ENCODE measurements around the gene AP3B1.
A peak's percentile ranks its signal among the peaks of the same experiment; 100 is the strongest.

Gene AP3B1, protein sequence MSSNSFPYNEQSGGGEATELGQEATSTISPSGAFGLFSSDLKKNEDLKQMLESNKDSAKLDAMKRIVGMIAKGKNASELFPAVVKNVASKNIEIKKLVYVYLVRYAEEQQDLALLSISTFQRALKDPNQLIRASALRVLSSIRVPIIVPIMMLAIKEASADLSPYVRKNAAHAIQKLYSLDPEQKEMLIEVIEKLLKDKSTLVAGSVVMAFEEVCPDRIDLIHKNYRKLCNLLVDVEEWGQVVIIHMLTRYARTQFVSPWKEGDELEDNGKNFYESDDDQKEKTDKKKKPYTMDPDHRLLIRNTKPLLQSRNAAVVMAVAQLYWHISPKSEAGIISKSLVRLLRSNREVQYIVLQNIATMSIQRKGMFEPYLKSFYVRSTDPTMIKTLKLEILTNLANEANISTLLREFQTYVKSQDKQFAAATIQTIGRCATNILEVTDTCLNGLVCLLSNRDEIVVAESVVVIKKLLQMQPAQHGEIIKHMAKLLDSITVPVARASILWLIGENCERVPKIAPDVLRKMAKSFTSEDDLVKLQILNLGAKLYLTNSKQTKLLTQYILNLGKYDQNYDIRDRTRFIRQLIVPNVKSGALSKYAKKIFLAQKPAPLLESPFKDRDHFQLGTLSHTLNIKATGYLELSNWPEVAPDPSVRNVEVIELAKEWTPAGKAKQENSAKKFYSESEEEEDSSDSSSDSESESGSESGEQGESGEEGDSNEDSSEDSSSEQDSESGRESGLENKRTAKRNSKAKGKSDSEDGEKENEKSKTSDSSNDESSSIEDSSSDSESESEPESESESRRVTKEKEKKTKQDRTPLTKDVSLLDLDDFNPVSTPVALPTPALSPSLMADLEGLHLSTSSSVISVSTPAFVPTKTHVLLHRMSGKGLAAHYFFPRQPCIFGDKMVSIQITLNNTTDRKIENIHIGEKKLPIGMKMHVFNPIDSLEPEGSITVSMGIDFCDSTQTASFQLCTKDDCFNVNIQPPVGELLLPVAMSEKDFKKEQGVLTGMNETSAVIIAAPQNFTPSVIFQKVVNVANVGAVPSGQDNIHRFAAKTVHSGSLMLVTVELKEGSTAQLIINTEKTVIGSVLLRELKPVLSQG

DNA sequence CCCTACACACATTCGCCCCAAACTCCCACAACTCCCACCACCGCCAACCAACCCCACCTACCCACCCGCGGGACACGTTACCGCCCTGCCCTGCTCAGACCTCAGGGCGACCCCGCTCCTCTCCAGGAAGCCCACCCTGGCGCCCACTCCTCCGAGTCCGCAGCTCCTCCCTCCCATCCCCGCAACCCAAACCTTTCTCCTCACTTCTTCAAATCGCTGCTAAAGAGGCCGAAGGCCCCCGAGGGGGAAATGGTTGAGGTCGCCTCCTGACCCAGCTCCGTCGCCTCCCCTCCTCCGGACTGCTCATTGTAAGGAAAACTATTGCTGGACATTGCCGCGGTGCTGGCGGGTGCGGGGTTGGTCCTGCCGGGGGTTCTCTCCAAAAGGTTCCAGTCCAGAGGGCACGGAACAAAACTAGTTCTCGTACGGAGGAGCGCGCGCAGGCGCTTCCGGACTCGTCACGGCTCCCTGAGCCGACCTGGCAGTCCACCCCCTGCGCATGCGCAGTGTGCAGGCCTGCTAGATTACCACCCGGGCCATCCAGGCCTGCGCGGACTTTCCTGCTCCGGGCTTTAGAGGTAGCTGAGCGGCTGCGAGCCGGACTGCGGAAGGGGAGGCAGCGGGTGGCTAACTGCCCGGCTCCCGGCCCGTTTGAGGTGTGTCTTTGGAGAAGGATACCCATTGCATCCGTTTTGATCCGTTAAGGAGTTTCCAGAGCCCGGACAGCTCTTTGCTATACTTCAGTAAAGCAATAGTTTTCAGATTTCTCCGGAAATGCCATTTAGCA, at the start of gene AP3B1:
TSS of gene AP3B1 (minus strand) at position 451 of the 787 bp plus-strand sequence. CDS start at position 332, 119 bp downstream.
- DNase-seq (ENCODE audit: low read depth) = peak; percentile 99

DNA sequence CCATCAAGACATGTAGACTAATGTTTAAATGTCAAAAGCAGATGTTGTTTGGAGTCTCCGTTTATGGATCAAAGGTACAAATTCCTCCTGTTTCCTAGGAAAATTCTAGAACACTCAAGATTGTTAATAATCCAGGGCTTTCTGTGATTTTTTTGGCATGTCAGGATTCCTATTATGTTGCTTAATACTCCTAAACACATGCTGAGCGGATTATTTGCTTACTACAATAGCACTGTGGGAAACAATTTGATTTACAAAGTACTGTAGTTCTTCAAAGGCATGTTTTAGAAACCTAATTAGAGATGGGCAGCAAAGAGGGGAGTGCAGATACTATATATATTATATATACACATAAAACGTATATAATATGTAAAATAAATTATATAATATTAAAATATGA, 46.9 kb upstream of the AP3B1 start:
- no peak for DNase-seq (ENCODE audit: low read depth)

DNA sequence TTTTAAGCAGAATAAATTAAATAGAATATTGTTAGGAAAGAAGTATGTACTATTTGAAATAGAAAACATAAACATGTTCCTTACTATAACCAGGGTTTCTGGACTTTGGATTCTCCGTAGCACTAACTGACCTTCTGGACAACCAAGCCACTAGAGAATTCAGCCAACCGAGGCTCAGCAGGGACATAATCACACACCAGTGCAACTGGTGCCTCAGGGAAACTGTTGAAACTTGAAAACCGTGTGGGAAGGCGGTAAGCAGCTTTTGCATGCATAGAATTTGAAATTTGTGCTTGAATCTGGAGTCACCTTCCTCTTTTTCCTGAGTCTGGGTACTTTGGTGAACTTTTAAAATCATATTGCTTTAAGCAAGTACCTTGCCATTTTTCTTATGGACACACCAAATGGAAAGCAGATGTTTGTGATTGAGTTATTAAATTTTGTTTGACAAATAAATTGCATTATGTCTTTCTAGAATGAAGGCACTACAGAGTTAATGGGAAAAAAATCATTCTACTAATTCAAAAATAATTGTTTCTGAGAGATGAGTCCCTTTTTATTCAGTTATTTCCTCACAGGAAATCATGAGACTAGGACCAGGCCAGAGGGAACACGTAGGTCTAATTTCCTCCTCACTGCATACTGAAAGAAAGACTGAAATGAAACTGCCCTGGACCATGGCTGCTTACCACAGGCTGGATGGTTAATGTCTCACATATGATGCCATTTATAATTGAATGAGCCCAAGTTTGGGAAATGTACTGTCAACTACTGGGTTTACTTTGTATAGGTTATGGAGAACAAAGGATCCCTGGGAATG, 45.3 kb upstream of the AP3B1 start:
- DNase-seq (ENCODE audit: low read depth) = no peak

DNA sequence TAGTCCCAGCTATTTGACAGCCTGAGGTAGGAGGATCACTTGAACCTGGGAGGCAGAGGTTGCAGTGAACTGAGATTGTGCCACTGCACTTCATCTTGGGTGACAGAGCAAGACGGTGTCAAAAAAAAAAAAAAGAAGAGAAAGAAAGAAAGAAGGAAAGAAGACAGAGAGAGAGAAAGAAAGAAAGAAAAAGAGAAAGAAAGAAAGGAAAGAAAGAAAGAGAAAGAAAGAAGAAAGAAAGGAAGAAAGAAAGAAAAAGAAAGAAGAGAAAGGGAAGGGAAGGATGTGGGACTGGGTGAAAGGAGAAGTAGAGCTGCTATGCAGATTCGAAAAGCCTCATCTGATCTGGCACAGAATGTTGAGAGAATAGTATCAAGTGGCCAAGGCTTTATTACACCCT, 42.2 kb upstream of the AP3B1 start:
- DNase-seq (ENCODE audit: low read depth) = no peak

DNA sequence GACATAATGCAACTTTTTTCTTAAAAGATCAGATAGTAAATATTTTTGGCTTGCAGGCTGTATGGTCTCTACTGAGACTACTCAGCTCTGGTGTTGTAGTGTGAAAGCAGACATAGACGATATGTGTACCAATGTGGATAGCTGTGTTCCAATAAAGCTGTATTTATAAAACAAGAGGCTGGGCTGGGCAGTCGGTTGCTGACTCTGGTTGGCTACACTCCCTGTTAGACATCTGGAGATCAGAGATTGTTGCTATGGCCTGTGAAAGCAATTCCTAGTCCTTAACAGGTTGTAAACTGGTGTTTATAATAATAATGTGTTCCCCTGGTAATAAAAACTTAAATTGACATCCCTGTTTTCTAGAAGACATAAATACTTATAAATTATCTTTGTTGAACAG, 41.5 kb upstream of the AP3B1 start:
- no peak for DNase-seq (ENCODE audit: low read depth)

DNA sequence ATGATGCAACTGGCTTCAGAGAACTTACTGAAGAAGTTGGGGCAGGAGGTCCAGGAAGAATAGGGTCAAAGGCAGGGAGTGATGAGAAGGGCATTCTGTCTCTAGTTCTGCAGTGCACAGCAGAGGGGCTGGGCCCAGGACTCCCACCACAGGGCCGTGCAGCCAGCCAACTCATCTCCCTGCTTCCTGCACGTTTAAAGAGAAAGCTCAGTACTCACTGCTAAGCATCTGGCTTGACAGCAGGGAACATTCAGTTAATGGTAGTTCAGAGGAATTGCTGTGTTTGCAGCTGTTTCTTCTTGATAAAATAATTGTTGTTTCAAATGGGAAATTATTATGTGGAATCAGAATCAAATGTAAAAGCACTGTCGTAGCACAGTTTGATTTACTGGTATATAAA, 40.3 kb upstream of the AP3B1 start:
- DNase-seq (ENCODE audit: low read depth) = no peak

DNA sequence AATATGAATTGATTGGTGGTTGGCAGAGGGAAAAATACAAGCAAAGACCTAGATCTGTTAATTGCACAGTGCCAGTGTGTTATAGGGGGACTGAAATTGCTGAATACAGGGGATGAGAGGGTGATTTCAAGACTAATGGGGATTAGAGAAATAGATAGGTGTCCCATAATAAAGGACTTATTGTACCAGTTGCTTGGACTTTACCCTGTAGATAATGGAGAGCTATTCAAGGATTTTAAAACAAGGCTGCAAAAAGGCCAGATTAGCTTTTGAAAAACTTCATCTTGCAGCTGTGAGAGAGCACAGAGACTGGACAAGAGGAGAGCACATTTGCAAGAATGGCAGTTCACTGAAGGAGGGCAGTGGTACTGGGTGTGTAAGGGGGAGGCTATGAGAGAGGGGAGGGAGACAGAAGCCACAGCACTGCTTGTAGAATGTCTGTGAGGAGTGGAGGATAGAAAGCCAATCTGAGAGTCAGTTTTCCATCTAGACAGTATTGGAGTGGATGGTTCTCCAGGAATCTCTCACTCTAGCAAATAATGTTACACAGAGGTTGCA, 37.1 kb upstream of the AP3B1 start:
- DNase-seq (ENCODE audit: low read depth) = no peak

DNA sequence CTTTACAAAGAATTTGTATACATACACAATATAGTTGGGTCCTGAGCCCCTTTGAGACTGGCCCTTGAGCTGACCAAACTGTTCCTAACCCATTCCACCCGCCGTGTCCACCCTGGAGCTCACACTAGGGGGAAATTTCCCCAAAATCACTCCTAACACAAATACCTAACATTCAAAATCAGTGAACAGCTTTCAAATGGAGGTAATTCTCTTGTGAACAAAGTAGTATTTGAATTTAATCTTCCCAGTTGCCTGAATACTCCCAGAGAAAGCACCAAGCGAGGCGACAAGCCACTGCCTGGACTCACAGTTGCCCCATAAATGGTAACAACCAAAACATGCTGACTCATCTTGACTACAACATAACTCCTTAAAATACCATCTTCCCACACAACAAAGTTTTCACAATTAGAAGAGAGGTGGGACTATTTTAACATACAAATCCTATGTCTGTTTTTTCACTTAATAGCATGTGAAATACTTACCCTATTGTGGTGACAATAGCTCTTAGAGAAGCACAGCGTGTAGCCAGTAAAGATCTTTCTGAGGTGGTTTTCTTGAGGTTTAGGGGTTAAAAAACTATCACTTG, 34.2 kb upstream of the AP3B1 start:
- DNase-seq (ENCODE audit: low read depth) = no peak

DNA sequence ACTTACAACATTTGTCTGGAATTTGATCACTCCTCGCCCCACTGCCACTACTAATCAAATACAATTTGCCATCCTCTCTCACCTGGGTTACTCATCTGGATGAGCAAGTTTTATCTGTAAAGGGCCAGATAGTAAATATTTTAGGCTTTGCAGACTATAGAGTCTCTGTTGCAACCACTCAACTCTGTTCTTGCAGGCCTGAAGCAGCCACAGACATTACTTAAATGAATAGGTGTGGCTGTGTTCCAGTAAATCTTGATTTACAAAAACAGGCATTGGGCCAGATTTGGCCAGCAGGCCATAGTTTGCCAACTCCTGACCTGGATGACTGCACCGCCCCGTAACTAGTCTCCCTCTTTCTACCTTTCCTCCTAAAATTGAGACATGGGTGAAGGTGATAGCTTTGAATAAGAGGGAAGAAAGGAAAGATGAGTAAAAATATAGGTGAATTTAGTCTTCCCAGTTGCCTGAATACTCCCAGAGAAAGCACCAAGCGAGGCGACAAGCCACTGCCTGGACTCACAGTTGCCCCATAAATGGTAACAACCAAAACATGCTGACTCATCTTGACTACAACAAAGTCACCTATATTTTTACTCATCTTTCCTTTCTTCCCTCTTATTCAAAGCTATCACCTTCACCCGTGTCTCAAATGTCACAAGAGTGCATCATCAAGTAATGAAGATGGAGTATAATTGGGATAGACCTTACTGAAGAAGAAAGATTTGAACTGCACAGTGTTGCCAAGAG, 33.4 kb upstream of the AP3B1 start:
- no peak for DNase-seq (ENCODE audit: low read depth)

DNA sequence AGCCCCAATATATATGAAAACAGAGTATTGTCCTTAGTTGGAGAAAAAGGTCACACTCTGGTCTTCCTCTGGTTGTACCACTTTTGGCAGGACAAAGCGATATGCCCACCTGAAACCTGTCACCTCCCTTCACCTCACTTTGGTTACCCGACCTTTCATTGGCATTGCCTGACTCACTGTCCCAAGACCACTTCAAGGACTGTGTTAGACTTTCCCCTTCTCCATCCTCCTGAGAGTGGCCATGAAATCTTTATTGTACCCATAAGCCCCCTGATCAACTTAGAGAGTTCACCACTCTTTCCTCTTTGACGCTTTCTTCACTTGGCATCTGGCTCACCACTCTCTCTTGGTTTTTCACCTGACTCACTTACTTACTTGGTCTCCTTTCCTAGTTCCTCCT, 32.4 kb upstream of the AP3B1 start:
- no peak for DNase-seq (ENCODE audit: low read depth)

DNA sequence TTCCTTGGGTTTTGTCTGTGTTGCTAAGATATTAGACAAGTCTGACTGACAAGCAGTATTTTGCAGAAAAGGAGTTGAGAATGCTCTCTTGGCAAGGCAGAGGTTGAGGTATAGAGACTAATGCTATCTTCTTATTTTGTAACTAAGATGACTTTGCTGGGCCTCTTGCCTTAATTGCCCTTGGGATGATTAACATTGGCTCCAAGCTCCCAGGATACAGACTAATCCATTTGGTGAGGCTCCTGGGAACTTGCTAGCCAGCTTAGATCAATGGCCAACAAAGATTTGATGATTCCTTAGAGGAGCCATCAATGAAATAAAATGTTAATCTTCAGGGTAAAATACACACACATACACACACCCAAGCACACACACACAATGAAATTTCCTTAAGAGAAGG, 28.7 kb upstream of the AP3B1 start:
- no peak for DNase-seq (ENCODE audit: low read depth)

DNA sequence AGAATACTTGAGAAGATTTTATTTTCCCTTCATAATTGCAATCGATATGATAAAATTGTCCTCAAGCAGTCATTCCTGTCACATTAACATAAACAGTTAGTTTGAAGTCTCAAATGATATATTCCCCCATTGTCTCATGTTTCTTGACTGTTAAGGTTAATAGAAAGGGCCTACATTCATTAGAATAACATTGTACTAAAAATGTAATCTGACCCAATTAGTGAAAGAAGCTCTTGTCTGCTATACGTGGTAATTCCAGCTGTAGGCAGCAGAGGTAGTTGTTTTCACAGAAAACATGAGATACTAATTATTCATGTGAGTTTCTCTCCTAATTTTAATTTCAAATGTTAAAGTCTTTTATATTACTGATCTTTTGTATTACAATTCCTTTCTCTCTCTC, 25.9 kb upstream of the AP3B1 start:
- DNase-seq (ENCODE audit: low read depth) = peak; percentile 61

DNA sequence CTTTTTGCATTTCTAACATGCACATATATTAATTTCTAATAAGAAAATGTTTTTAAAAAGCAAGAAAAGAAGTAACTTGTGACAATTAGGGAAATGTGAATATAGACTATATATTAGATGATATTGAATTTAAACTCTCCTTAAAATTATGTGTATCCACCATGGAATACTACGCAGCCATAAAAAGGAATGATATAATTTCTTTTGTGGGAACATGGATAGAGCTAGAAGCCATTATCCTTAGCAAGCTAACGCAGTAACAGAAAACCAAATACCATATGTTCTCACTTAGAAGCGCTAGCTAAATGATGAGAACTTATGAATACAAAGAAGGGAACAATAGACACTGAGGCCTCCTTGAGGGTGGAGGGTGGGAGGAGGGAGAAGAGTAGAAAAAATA, 23.8 kb upstream of the AP3B1 start:
- no peak for DNase-seq (ENCODE audit: low read depth)

DNA sequence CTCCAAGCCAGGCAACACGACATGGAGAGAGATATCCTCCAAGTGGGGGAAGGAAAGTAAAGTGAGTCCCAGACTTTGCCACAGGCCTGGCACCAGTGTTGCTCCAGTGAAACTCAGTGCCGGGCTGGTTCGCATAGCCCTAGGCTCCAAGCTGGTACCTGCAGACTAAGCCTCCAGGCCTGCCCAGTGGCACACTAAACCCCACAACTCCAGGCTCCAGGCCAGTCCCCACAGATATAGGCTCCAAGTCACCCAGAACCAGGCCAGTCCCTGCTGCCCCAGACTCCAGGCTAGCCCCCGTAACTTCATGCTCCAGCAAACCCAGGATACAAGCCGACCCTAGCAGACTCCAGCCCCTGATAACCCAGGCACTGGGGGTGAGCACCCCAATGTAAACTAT, 23.0 kb upstream of the AP3B1 start:
- no peak for DNase-seq (ENCODE audit: low read depth)

DNA sequence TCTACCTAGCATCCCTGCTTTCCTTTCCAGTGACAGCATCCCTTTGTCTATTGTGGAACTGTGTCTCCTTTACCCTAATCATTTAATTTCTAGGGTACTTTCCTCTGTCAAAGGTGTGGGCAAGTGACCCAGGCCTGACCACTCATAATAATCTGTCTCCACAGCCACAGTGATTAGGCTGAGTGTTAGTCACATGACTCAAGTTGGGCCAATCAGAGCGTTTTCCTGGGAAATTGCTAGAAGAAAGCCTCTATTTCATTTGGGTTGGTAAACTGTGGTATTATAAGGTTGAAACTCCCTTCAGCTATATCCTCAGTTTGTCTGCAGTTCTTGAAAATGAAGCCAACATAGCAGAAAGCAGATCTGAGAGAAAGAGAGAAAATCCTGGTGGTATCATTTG, 14.2 kb upstream of the AP3B1 start:
- DNase-seq (ENCODE audit: low read depth) = no peak

DNA sequence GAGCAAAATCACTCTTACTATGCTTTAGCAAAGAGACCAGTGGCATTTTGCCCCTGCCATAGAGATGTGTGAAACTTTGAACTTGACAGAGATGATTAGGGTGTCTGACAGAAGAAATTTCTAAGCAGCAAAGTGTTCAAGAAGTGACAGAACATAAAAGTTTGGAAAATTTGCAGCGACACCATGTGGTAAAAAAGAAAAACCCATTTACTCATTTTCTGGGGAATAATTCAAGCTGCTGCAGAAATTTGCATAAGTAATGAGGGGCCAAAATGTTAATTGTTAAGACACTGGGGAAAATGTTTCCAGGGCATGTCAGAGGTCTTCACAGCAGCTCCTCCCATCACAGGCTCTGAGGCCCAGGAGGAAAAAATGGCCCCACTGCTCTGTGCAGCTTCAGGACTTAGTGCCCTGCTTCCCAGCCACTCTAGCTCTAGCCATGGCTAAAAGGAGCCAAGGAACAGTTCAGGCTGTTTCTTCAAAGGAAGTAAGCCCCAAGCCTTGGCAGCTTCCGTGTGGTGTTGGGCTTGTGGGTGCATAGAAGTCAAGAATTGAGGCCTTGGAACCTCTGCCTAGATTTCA, 6.1 kb upstream of the AP3B1 start:
- DNase-seq (ENCODE audit: low read depth) = peak; percentile 54

DNA sequence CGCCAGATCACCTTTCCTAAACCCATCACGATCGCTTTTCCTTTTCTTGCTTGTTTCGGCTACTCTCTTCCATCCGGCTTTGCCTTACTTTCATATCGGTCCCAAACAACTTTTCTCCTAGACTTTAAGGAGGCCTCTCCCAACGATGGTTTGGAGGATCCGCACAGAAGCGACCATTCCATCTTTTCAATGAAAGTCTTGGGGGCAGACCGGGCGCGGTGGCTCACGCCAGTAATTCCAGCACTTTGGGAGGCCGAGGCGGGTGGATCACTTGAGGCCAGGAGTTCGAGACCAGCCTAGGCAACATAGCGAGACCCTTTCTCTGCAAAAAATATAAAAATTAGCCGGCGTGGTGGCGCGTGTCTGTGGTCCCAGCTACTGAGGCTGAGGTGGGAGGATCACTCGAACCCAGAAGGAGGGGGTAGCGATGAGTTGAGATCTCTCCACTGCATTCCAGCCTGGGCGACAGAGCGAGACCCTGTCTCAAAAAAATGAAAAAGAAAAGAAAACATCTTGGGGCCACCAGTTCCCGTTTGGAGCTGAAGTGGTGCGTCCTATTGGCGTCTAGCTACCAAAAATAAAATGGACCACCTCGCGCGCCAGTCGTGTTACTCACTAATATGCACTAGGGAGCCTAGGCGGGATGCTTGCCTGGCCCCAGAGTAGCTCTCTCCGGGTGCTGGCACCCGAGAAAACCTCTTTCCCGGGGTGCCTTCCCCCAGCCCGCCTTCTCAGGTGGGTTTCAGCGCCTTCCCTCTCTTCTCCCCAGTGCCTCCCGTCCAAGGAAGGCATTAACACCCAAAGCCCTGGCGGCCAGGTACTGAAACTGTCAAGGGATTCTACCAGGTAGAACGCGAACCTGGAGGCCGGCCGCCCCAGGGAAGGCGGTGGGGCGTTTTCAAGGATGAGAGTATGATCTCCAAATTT, 800 bp upstream of the AP3B1 start:
- DNase-seq (ENCODE audit: low read depth) = peak; percentile 60

DNA sequence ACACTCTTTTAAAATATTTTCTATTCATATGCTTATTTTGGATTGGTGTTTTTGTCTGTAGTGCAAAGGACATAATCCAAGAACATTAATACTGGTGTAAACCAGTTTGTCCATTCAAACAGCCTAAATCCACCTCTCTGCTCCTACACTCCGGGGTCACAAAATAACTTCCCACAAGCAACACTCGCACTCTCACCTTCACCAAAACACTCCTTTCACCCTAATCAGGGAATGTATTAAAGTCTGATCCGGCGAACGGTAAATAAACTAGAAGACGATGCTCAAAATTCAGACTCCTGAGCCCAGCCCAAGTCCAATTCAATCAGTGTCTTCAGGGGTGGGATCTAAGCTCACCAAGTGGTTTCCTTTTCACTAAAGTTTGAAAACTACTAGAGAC, 649 bp downstream of the AP3B1 start:
- peak; percentile 34 for DNase-seq (ENCODE audit: low read depth)

Data from ELR (cell line).